Measurements from ENCODE around the gene PSD4. TPM values are rescaled to one million over a fixed set of nuclear protein-coding genes. Genes with fewer than 3 reads are reported as not detected.

The PSD4 gene
- total and polyA plus RNA-seq, 2 of the 4 experiments (the other 2 are of a cell fraction): 0.36 to 0.70 TPM

DNA sequence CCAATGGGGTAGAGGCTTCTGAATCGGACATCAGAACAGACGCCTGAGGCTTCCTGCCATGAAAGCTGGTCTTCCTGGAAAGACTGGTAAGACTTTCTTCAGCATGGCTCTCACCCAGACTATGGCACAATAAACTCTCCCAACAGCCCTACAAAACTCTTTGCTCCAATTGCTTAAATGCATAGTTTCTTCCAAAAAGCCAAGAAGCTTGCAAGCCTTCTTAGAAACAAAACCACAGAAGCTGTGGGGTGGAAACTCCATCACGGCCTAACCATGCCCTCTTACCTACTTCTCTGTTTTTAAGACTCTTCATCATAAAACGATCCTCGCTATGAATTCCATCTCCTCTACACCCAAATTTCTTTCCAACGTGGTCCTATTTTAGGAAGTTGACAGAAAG, 56.8 kb downstream of the PSD4 start:
- Histone ChIP-seq H3K4ac (ENCODE audit: low read depth, low read length) (no peak overlapping the region), H3K9me1 (ENCODE audit: insufficient read depth, low read length) (no peaks in the 10 kb centered on the region), H3K4me3 (ENCODE audit: insufficient read depth, low read depth, low read length) (no peak overlapping the region), H3K9ac (ENCODE audit: low read depth, low read length) (no peak overlapping the region), H2AK5ac (ENCODE audit: low read depth, low read length) (no peak overlapping the region), H2BK120ac (ENCODE audit: low read depth, low read length) (no peak overlapping the region), H3K14ac (replicated peaks; ENCODE audit: low read depth, low read length) (no peak overlapping the region), H2BK15ac (ENCODE audit: low read depth, low read length) (no peak overlapping the region), H2BK20ac (ENCODE audit: low read depth, low read length) (no peak overlapping the region), H3K18ac (ENCODE audit: low read depth, low read length) (no peak overlapping the region), H2AK9ac (replicated peaks; ENCODE audit: low read depth, low read length, poor library complexity) (peak overlapping the region; percentile 3), H2BK5ac (ENCODE audit: low read depth, low read length, poor library complexity, severe bottlenecking) (no peak overlapping the region), H3K4me2 (ENCODE audit: low read depth, low read length) (no peak overlapping the region), H4K5ac (ENCODE audit: low read depth, low read length) (no peak overlapping the region), H3K36me3 (ENCODE audit: control insufficient read depth, insufficient read depth, low read length) (no peaks in the 10 kb centered on the region), H4K91ac (ENCODE audit: insufficient read depth, low read depth, low read length) (no peak overlapping the region), H3K9me3 (ENCODE audit: control insufficient read depth, insufficient read depth, low read length) (no peaks in the 10 kb centered on the region), H2AFZ (replicated peaks; ENCODE audit: low read length, poor library complexity) (no peak overlapping the region), H3K56ac (ENCODE audit: extremely low read depth, insufficient read depth, low read length) (no peak overlapping the region), H3K27me3 (ENCODE audit: control insufficient read depth, insufficient read depth, low read length) (no peaks in the 10 kb centered on the region), H3K23ac (ENCODE audit: low read depth, low read length) (no peak overlapping the region), H3K4me1 (ENCODE audit: control insufficient read depth, insufficient read depth, low read length) (no peaks in the 10 kb centered on the region), H4K8ac (ENCODE audit: low read depth in 2 of 2, low read length in 2 of 2) (no peak overlapping the region), H3K79me1 (ENCODE audit: low read depth in 1 of 2, low read length in 2 of 2) (no peaks in the 10 kb centered on the region), H4K20me1 (ENCODE audit: insufficient read depth, low read length) (no peaks in the 10 kb centered on the region), H3K27ac (ENCODE audit: insufficient read depth, low read length) (no peak overlapping the region)
- in situ Hi-C loops (cut with MboI; ENCODE audit: low sequenced_read_pairs) (no loop called here), intact Hi-C loops (cut with micrococcal nuclease) (no loop called here), dilution Hi-C loops (cut with HindIII; ENCODE audit: low sequenced_read_pairs, unreplicated experiment) (no loop called here)
- no TSS peak for BruUV-seq (replicated peaks)
- ChIA-PET CTCF (no interaction called here), POLR2A (ENCODE audit: unreplicated experiment) (no interaction called here)
- WGBS, 2 experiments (ENCODE audit: extremely low coverage in 2 of 2, insufficient read length in 1 of 2): 100% methylated on average over 2 of the region's 6 CpGs; no CpG with 5 or more reads in 1 of the 2 experiments
- DNase-seq (no peak), ATAC-seq (ENCODE audit: low read depth) (no peak)
- TF ChIP-seq NFE2L2 (IDR thresholded peaks at IDR 0.05; ENCODE audit: low read depth, low read length) (no peak), FOS (IDR thresholded peaks at IDR 0.05; ENCODE audit: low read depth, low read length) (no peak)
